GM18502 (cell line): ENCODE measurements around the gene PDZK1IP1.
"Not testable (repeated sequence)": the region's sequence is repeated elsewhere in the genome, so short reads cannot be mapped to it uniquely, and the experiment has no call there.

Source experiments
- ATAC-seq: cut with Tn5 transposase; IDR thresholded peaks from one replicate; pipeline ENCODE4 v1.9.1; 2021; ENCODE audit warnings: mild to moderate bottlenecking; ENCODE audit not compliant: unreplicated experiment, poor library complexity

Gene PDZK1IP1

GRCh38 chr1:47183308-47184089, 6.3 kb downstream of the PDZK1IP1 start:
- no peak for ATAC-seq

- no peak for ATAC-seq
Observed at GRCh38 chr1:47182676-47183235, 7.1 kb downstream of the PDZK1IP1 start.

- no peak for ATAC-seq
Observed at GRCh38 chr1:47181955-47182675, 7.7 kb downstream of the PDZK1IP1 start.

- ATAC-seq: no peak
Observed at GRCh38 chr1:47181095-47181954, 8.5 kb downstream of the PDZK1IP1 start.

- ATAC-seq: no peak
Observed at GRCh38 chr1:47180603-47181094, 9.2 kb downstream of the PDZK1IP1 start.

- ATAC-seq: no peak
Observed at GRCh38 chr1:47179988-47180563, 9.8 kb downstream of the PDZK1IP1 start.

DNA sequence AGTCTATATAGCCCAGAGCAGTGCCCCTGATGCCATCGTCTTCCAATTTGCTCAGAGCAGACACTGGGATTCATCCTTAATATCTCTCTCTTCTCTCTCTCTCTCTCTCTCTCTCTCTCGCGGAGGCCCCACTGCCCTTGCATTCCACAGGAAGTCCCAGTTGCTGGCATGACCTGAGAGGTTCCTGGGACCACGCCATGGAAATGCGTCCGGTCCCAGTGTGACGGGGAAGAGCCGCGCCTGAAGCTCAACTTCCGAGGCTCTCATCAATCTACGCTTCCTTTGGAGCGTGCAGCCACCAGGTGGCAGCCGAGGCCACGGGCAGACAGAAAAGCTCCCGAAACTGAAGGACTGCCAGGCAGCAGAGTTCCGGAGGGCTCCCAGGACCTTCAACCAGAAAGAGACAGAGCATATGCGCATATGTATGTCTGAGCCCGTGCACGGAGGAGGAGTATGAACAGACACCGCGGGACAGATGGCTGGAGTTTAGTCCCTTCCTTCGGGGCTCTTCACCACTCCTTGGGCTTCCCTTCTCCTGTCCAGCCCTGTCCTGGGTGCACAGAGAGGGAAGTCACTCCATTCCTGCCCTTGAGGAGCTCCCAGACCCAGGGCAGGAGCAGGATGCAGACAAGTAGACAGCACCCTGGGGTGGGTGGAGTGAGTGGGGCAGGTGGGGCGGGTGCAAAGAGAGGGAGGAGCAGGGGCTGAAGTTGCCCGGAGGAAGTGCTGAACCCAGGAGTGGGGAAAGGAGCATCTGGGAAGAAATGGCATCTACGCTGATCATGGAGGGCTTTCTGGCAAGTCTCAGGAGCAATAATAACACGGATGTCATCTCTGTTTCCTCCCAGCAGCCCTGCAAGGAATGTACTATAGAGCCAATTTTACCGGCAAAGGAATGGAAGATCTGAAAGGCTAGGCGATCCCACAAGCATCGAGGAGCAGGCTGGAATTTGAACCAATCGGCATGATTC, 10.5 kb downstream of the PDZK1IP1 start:
- peak; percentile 87 for ATAC-seq

DNA sequence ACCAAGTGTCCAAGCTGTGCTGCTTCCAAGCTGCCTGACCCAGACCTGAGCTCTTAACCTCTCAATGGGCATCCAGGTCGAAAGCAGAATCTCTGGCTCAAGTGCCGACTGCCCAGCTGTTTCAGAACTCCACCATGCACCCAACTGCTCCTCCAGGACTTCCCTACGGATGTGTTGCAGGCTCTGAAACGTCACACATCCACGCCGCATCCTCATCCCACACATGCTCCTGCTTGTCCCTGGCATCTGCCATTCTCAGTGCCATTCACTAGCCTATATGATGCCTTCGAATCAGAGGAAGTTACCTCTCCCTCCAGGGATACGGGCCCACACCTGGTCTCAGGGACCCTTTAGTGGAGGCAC, 11.2 kb downstream of the PDZK1IP1 start:
- ATAC-seq: no peak

- ATAC-seq: no peak
Observed at GRCh38 chr1:47178020-47178419, 11.8 kb downstream of the PDZK1IP1 start.

GRCh38 chr1:47175227-47175934, 14.5 kb downstream of the PDZK1IP1 start:
- ATAC-seq: peak; percentile 44

DNA sequence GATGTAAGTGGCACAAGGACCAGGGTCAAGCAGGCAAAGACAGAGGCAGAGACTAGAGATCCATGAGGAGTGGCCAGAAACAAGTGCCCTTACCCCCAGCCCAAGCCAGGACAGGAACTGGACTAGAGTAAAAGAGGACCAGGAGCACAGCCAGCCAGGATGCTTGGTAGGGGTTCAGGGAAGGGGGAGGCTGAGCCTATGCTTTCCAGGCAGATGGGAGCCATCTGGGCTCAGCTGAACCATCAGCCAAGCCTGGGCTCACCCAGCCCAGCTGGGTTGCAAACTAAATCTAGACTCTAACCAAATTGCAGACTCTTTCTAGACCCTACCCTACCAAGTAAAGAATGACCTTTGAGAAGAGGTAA, 15.2 kb downstream of the PDZK1IP1 start:
- ATAC-seq: no peak

- ATAC-seq: no peak
Observed at GRCh38 chr1:47172782-47173181, 17.1 kb downstream of the PDZK1IP1 start.

- no peak for ATAC-seq
Observed at GRCh38 chr1:47164552-47164951, 25.3 kb downstream of the PDZK1IP1 start.

- no peak for ATAC-seq
Observed at GRCh38 chr1:47161298-47162040, 28.4 kb downstream of the PDZK1IP1 start.

DNA sequence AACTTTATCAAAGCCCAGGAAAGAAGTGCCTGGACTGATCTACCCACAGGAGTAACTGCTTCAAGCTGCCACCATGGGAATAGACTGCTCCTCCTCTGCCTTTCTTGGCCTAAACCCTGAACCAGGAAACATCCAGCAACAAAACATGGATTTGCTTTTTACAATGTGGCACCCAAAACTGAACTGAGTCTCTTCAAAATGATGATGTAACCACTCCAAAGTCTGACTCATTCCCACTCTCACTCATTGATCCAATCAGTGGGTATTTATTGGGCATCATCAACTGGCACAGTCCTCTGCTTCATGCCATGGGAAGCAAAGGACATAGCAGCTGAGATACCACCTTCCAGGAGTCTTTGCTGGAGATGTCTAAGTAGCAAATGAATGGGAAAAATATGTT, 29.1 kb downstream of the PDZK1IP1 start:
- no peak for ATAC-seq

- not testable (repeated sequence) for ATAC-seq
Observed at GRCh38 chr1:47157957-47158356, 31.9 kb downstream of the PDZK1IP1 start.

- ATAC-seq: not testable (repeated sequence)
Observed at GRCh38 chr1:47156457-47156856, 33.4 kb downstream of the PDZK1IP1 start.

- not testable (repeated sequence) for ATAC-seq
Observed at GRCh38 chr1:47149162-47149561, 40.7 kb downstream of the PDZK1IP1 start.
